Gastroesophageal sphincter (tissue), 4 donors: ENCODE data around the gene ICOS. TPM values are rescaled to one million over a fixed set of nuclear protein-coding genes. Genes with fewer than 3 reads are reported as not detected.
"Not testable (repeated sequence)": the region's sequence is repeated elsewhere in the genome, so short reads cannot be mapped to it uniquely, and the experiment has no call there.

Source experiments
- ATAC-seq: fragments of 150-250 bp; one replicate; pipeline ENCODE4 v1.9.1; 2016; ENCODE audit warnings: mild to moderate bottlenecking, moderate library complexity
- H3K27ac ChIP-seq, 4 donors: fragments of 200-600 bp; sonication (generic) in 3 of 4; 1 replicate in 3 of 4; 2 replicates in 1 of 4; pipeline ENCODE4 v1.5.1; 2016 to 2019
- H3K27me3 ChIP-seq: fragments of 200-600 bp; sonication (generic); one replicate; pipeline ENCODE4 v1.5.1; 2019
- H3K36me3 ChIP-seq, 2 donors: fragments of 200-600 bp; sonication (generic); one replicate each; pipeline ENCODE4 v1.5.1; 2019; ENCODE audit warnings: control low read depth in 1 of 2
- H3K4me1 ChIP-seq, 3 donors: fragments of 200-600 bp; sonication (generic); 1 replicate in 2 of 3; 2 replicates in 1 of 3; pipeline ENCODE4 v1.5.1; 2016 to 2019; ENCODE audit warnings: control low read depth in 2 of 3
- H3K4me3 ChIP-seq, 2 donors: fragments of 200-600 bp; sonication (generic); one replicate each; pipeline ENCODE4 v1.5.1; 2019; ENCODE audit warnings: mild to moderate bottlenecking in 1 of 2, moderate library complexity in 1 of 2
- H3K9me3 ChIP-seq, 3 donors: fragments of 200-600 bp; sonication (generic); one replicate each; pipeline ENCODE4 v1.5.1; 2017 to 2019; ENCODE audit warnings: control low read depth in 2 of 3
- CTCF ChIP-seq, 4 experiments: fragments of 200-600 bp in 2 of 4; fragments of 450-650 bp in 2 of 4; sonication (generic) in 1 of 4; IDR thresholded peaks; one replicate each; pipeline ENCODE4 v1.5.1; 2017 to 2019; ENCODE audit warnings: antibody characterized with exemption in 4 of 4, mild to moderate bottlenecking in 2 of 4, moderate library complexity in 2 of 4
- EP300 ChIP-seq: sonication (generic); formaldehyde crosslinking; IDR thresholded peaks from one replicate; pipeline ENCODE4 v1.6.1; 2017; ENCODE audit warnings: antibody characterized with exemption, mild to moderate bottlenecking
- POLR2A ChIP-seq, 2 donors: fragments of 450-650 bp; IDR thresholded peaks; one replicate each; pipeline ENCODE4 v1.6.1; 2017; ENCODE audit warnings: antibody characterized with exemption in 2 of 2, mild to moderate bottlenecking in 2 of 2, moderate library complexity in 1 of 2
- POLR2AphosphoS5 ChIP-seq: sonication (generic); formaldehyde crosslinking; IDR thresholded peaks from one replicate; pipeline ENCODE4 v1.6.1; 2017; ENCODE audit warnings: antibody characterized with exemption
- WGBS, 2 donors: methylation state at CpG; one replicate each; pipeline ENCODE4 v1.1.5; 2018; ENCODE audit warnings: low coverage in 1 of 2; 5-methylcytosine and 5-hydroxymethylcytosine counted together
- total RNA-seq, 4 donors: library from RNA; depleted of rRNA; stranded (reverse); fragments of >200 nt; gene quantifications; one replicate each; pipeline ENCODE4 v1.1.0, GENCODE V29; 2016

ICOS gene
- total RNA-seq, 4 donors from 2014 or later, result 0.13 to 0.32 TPM; not detected in 2

DNA sequence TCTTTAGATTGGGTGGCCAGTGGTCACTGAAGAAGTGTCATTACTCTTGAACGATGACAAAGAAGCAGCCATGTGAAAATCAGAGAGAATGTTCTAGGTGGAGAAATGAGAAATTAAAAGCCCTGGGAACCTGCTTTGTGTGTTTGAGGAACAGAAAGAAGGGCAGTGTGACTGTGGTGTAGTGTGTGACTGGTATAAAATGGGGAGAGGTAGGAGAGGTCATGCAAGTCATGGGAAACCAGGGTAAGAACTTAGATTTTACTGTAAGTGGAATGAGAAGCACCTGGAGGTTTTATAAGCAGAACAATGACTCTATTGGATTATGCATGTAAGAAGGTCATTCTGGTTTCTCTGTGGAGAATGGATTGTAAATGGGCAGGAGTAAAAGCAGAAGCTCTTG, 12.2 kb downstream of the ICOS start:
- no peak for ATAC-seq
- no peak overlapping the region for H3K4me3 ChIP-seq
- H3K4me1 ChIP-seq, result no peaks in the 10 kb centered on the region
- H3K27ac ChIP-seq, result no peak overlapping the region
- H3K36me3 ChIP-seq, result no peaks in the 10 kb centered on the region
- no peaks in the 10 kb centered on the region for H3K27me3 ChIP-seq
- no peak for TF ChIP-seq EP300
- TF ChIP-seq POLR2AphosphoS5, result no peak
- no peak for TF ChIP-seq CTCF (IDR thresholded peaks at IDR 0.05)
- TF ChIP-seq POLR2A (IDR thresholded peaks at IDR 0.05), result no peak
- H3K9me3 ChIP-seq, result no peaks in the 10 kb centered on the region
- WGBS, 2 donors, result 80 to 86% methylated on average over 1 of the region's 1 CpG

DNA sequence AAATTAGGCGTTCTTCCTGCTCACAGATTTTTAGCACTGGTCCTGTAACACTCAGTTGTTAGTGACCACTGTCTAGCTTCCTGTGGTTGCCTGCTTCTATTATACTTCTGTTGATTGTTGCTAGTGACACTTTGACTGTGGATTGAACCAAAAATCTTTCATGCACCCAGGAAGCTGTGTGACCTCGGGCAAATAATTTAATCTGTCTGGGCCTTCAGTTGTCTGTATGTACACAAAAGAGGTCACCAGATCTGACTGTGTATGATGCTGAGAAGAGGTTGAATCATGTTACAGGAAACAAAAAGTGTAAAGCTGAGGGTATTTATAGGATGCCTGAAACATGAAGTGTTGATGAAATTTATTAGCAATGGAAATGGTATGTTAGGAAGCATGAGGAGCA, 12.7 kb downstream of the ICOS start:
- TF ChIP-seq POLR2AphosphoS5 (no peak), CTCF (IDR thresholded peaks at IDR 0.05) (no peak), POLR2A (IDR thresholded peaks at IDR 0.05) (no peak), EP300 (no peak)
- H3K4me1 ChIP-seq, result no peaks in the 10 kb centered on the region
- no peak for ATAC-seq
- H3K27ac ChIP-seq, result no peak overlapping the region
- H3K27me3 ChIP-seq, result no peaks in the 10 kb centered on the region
- H3K9me3 ChIP-seq, result no peaks in the 10 kb centered on the region
- H3K4me3 ChIP-seq, result no peak overlapping the region
- WGBS, 2 donors, result 89 to 95% methylated on average over 2 of the region's 2 CpGs
- no peaks in the 10 kb centered on the region for H3K36me3 ChIP-seq

- ATAC-seq, result no peak
- Histone ChIP-seq H3K27ac (no peak overlapping the region), H3K9me3 (no peaks in the 10 kb centered on the region), H3K4me3 (no peak overlapping the region), H3K36me3 (no peaks in the 10 kb centered on the region), H3K4me1 (no peaks in the 10 kb centered on the region), H3K27me3 (no peaks in the 10 kb centered on the region)
- no peak for TF ChIP-seq CTCF (IDR thresholded peaks at IDR 0.05)
- TF ChIP-seq POLR2AphosphoS5, result no peak
- no peak for TF ChIP-seq EP300
- 70 to 71% methylated on average over 6 to 10 of the region's 10 CpGs for WGBS, 2 donors
Measured at GRCh38 chr2:203951366-203951902, 14.9 kb downstream of the ICOS start.

DNA sequence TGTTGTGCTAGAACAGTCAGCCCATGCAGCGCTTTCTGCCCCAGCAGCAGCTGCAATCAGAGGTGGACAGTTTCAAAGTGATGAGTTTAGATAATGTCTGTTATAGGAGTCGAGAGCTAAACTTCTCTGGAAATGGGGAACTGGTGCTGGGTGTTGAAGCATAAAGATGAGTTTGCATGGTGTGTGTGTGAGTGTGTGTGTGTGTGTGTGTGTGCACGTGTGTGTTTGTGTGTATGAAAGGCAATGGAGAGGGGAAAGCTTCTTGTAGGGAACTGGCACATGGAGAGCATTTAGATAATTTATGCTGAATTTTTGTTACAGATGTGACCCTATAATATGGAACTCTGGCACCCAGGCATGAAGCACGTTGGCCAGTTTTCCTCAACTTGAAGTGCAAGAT, 22.7 kb downstream of the ICOS start:
- no peak overlapping the region for H3K27ac ChIP-seq
- TF ChIP-seq EP300 (no peak), POLR2AphosphoS5 (no peak), POLR2A (IDR thresholded peaks at IDR 0.05) (no peak)
- no peak for ATAC-seq
- no peak overlapping the region for H3K4me3 ChIP-seq
- H3K9me3 ChIP-seq, result no peaks in the 10 kb centered on the region
- no peaks in the 10 kb centered on the region for H3K27me3 ChIP-seq
- WGBS, 2 donors, result 75 to 79% methylated on average over 2 to 4 of the region's 4 CpGs
- no peaks in the 10 kb centered on the region for H3K36me3 ChIP-seq
- no peaks in the 10 kb centered on the region for H3K4me1 ChIP-seq

GRCh38 chr2:203959672-203960071, 23.1 kb downstream of the ICOS start:
- Histone ChIP-seq H3K36me3 (no peaks in the 10 kb centered on the region), H3K27ac (no peak overlapping the region), H3K27me3 (no peaks in the 10 kb centered on the region), H3K9me3 (no peaks in the 10 kb centered on the region), H3K4me3 (no peak overlapping the region), H3K4me1 (no peaks in the 10 kb centered on the region)
- TF ChIP-seq POLR2A (IDR thresholded peaks at IDR 0.05), result no peak
- no peak for ATAC-seq
- 70 to 71% methylated on average over 1 to 4 of the region's 4 CpGs for WGBS, 2 donors

DNA sequence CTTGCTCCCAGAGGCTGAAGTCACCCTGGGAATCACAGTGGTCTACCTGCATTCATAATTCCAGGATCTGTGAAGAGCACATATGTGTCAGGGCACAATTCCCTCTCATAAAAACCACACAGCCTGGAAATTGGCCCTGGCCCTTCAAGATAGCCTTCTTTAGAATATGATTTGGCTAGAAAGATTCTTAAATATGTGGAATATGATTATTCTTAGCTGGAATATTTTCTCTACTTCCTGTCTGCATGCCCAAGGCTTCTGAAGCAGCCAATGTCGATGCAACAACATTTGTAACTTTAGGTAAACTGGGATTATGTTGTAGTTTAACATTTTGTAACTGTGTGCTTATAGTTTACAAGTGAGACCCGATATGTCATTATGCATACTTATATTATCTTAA, 24.2 kb downstream of the ICOS start:
- WGBS, 2 donors, result 73% methylated on average over 2 of the region's 2 CpGs
- TF ChIP-seq POLR2AphosphoS5 (no peak), POLR2A (IDR thresholded peaks at IDR 0.05) (no peak), CTCF (IDR thresholded peaks at IDR 0.05) (no peak), EP300 (no peak)
- H3K27ac ChIP-seq, result no peak overlapping the region
- no peak for ATAC-seq
- H3K36me3 ChIP-seq, result no peaks in the 10 kb centered on the region
- no peak overlapping the region for H3K4me3 ChIP-seq
- no peaks in the 10 kb centered on the region for H3K4me1 ChIP-seq
- no peaks in the 10 kb centered on the region for H3K9me3 ChIP-seq
- no peaks in the 10 kb centered on the region for H3K27me3 ChIP-seq

GRCh38 chr2:203965190-203965589, 28.6 kb downstream of the ICOS start:
- not testable (repeated sequence) for H3K27me3 ChIP-seq, H3K27ac ChIP-seq, H3K4me3 ChIP-seq, H3K9me3 ChIP-seq, H3K36me3 ChIP-seq, ATAC-seq, H3K4me1 ChIP-seq
- WGBS, 2 donors, result 63% methylated on average over 5 of the region's 7 CpGs; no CpG with 5 or more reads in 1 of the 2 donors
